Measurements from ENCODE around the gene EXTL1.

Gene EXTL1

DNA sequence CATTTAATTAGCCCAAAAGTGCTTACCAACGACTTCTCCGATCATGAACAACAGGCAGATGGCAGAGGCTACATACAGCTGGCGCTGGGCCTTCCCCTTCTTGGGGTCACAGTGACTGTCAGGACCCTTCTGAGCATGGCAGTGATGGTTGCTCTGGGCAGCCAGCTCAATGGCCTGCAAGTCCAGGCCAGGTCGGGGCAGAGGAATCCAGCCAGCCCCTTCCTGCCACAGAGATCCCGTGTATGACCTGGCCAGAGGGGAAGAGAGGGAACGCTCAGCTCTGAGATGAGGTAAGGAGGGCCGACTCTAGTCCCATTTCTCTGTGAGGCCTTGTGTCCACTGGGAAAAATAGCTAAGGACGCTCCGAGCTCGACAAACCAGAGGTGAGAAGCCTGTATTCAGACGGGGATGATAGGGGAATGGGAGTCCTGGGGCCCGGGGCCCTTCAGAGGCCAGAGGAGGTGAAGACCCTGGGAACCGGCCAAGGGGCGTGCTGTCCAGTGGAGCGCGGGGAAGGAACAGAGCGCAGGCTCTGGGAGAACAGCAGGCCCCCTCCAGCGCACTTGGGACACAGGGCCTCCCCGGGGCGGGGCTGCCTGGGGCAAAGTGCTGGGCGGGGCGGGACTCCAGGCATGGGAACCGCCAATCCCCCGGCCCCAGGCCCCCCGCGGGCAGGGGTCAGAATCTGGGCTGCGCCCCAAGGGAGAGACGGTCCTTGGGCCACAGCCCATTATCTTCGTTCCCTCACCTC is 23.6 kb downstream of the EXTL1 start:
- no peak for DNase-seq

GRCh38 chr1:26045722-26046245 is 24.2 kb downstream of the EXTL1 start, which contains the start of gene SLC30A2:
TSS of gene SLC30A2 (minus strand) at chr1:26046118. CDS start at chr1:26045896, 222 bp downstream.
- no peak for DNase-seq

DNA sequence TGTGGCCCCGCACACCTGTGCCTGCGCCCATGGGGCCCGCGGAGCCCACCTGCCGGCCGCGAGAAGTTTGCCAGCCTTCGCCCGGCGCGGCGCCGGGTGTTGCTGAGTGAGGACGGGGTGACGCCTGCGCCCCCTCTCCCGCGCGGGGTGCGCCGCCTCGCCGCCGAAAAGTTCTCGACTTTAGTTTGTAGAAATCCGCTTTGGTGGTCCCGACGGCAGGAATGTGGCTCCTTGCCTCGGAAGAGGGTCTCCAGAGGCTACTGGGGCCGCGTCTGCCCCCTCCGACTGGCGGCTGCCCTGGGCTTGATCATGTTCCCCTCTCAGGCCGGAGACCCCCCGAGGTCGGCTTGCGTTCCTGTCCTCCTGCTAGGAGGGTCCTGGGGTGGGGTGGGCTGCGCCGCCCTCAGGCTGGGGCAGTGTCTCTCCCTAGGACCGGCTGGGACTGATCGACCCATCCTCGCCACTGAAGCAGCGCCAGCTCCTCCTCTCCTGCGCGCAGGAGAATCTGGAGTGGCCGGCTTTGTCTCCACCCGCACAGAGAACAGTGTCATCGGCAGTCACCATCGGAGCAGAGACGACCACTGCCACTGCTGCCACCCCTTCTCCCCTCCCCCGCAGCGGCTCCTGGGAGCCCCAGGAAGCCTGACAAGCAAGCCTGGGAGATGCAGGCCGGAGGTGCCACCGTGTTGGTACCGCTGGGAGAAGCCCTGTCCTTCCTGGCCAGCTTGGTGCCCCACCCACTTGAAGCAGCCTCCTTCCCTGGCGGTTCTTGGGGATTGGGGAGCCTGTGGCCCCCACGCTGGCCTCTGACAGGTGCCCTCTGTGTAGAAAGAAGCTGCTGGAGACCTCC is 24.9 kb downstream of the EXTL1 start:
- no peak for DNase-seq

GRCh38 chr1:26047278-26047874 is 25.8 kb downstream of the EXTL1 start:
- DNase-seq, result no peak

DNA sequence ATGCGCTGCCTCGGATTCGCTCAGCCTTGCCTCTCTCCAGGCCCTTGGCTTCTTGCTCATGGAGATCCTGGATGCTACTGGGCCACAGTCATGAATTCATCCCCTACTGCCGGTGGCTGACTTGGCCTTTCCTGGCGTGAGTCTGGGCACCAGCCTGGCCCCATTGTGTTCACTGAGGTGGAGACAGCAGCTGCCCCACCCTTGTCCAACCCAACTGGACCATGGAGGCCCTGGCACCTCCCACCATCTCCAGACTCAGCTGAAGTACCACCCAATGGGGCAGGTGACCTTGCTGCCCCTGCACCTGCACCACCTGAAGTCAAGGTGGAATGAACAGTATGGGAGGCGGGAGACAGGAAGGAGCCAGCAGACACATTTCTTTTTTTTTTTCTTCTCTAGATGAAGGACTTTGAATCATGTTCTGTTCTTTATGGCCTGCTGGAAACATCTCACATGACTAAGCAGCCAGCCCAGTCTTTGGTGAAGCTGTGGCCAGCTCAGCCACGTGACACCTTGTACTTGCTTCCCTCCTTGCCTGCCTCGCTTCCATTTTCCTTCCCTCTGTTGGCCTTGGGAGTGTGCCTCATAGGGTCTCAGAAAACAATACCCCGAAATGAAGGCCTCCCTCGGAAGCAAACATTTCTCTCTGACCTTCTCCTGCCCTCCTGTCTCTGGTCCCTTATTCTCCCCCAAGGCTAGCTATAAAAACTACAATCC is 28.1 kb downstream of the EXTL1 start:
- no peak for DNase-seq

DNA sequence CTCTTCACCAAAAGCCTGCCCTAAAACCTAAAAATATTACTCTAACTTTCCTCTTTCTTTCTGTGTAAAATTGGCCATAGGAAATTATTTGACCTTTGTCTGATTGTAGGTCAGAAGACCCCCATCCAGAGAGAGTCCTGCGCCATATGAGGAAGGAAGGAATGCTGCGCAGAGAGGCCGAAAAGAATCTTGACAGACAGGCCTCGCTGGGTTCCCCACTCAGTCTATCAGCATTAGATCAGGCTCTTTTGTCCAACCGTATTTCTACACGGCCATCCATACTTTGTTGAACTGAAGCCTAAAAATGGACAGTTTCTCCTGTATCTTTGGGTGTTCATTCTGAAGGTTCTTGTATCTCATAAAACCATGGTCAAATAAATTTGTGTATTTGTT is 28.7 kb downstream of the EXTL1 start:
- DNase-seq, result no peak

DNA sequence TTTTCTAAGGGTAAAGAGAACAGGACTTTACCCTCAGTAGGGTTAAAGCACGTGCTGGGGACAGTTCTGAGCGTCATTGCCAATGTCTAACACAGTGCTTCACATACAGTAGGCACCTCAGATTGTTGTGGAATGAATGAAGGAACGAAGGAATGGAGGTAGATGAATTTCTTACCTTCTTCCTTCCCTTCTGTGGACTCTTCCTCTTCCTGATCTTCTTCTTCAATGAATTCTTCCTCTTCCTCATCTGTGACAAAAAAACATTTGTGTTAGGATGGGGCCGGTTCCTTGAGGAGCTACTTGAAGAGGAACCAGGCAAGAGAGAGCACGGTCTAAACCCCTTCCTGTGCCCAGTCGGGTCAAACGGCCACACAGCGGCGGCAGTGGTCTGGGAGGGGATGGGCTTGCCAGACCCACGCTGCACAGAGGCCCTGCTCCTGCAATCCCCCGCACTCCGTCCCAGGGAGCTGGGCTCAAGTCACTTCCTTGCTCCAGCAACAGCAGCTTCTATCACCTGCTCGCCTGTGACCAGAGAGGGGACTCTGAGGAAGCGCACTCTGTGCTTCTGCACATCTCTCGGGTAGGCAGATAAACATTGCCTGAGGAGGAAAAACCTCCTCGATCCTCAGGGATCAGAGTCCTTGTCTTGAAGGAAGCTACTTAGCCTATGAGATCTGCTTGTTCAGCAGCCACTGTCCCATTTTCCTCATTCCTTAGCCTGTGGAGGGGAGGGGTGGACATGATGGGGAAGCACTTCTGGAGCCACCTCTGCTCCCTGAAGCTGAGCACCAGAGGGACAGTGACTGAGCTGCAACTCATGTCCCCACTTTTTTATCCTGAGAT is 32.4 kb downstream of the EXTL1 start:
- no peak for DNase-seq

- DNase-seq, result no peak
Measured at GRCh38 chr1:26055041-26055440, 33.5 kb downstream of the EXTL1 start.

DNA sequence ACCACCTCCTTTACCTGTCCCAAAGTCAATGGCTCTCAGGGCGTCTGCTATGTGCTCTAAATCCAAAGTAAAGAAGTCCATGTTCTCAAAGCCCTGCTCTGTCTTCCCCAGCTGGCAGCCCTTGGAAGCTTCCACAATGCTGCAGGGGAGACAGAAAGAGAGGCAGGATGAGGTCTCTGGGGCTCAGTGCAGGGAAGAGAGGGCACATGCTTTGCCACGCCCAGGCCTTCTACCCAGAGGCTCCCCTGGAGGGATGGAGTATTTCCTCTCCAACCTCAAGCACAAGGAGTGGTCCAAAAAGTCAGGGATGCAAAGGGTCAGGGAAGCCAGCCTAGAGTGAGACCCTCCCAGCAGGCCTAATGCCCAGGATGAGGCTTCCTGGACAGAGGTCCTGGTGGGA is 35.6 kb downstream of the EXTL1 start:
- DNase-seq, result no peak

DNA sequence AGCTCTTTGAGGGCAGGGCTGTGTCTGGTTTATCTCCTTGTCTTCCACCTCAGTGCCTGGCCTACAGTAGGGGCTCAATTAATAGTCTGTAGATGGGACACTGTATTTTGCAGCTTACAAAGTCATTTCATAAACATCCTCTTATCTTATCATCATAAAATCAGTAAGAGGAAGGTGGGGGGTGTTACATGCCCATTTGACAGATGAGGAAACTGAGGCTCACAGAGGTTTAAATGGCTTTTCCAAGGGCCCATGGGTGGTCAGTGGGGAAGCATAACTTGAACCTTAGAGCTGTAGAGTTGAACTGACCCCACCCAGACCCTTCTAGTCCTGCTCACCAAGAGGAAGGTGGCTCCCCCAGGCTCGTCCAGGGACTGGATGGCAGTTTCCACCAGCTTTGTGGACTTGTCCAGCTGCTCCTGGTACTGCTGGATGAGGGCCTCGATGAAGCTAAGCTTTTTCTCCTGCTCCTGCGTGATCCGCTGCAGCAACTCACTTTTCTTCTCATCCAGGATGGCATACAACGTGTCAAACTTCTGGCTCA is 36.5 kb downstream of the EXTL1 start:
- DNase-seq, result no peak

GRCh38 chr1:26059906-26060305 is 38.3 kb downstream of the EXTL1 start:
- DNase-seq, result no peak

- no peak for DNase-seq
Measured at GRCh38 chr1:26060832-26061574, 39.4 kb downstream of the EXTL1 start.

GRCh38 chr1:26064553-26064952 is 43.0 kb downstream of the EXTL1 start:
- DNase-seq, result no peak

- DNase-seq, result no peak
Measured at GRCh38 chr1:26066160-26066559, 44.6 kb downstream of the EXTL1 start.

- DNase-seq, result no peak
Measured at GRCh38 chr1:26066857-26067256, 45.3 kb downstream of the EXTL1 start.

- DNase-seq, result no peak
Measured at GRCh38 chr1:26067432-26067911, 45.9 kb downstream of the EXTL1 start, which contains the start of gene TRIM63. TSS of gene TRIM63 (minus strand) at chr1:26067630. CDS start at chr1:26067494, 136 bp downstream.

DNA sequence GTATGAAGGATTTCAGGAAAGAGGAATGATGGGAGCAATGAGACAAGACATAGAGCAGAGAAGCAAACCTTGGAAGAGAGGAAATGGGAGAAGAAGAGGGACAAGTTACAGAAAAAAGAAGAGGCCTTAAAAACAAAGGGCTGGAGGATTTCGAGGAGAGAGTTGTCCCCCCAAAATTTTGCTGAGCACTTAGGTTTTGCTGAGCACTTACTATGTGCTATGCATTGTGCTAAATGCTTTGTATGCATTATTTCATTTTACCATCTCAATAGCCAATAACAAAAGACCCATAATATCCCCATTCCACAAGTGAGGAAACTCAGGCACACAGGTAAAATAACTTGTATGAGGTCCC is 48.3 kb downstream of the EXTL1 start:
- DNase-seq, result no peak

- DNase-seq, result no peak
Measured at GRCh38 chr1:26070296-26070962, 48.9 kb downstream of the EXTL1 start.

GRCh38 chr1:26070963-26071342 is 49.4 kb downstream of the EXTL1 start:
- no peak for DNase-seq

GRCh38 chr1:26072305-26072704 is 50.7 kb downstream of the EXTL1 start:
- no peak for DNase-seq
